ENCODE measurements around the gene GNAS-AS1. TPM values are rescaled to one million over a fixed set of nuclear protein-coding genes. Genes with fewer than 3 reads are reported as not detected.

GNAS-AS1 gene
- total and polyA plus RNA-seq, 2 of the 8 experiments (the other 6 are each of a cell fraction or from before 2014, with no cell fraction given): 4.7 to 13.7 TPM

DNA sequence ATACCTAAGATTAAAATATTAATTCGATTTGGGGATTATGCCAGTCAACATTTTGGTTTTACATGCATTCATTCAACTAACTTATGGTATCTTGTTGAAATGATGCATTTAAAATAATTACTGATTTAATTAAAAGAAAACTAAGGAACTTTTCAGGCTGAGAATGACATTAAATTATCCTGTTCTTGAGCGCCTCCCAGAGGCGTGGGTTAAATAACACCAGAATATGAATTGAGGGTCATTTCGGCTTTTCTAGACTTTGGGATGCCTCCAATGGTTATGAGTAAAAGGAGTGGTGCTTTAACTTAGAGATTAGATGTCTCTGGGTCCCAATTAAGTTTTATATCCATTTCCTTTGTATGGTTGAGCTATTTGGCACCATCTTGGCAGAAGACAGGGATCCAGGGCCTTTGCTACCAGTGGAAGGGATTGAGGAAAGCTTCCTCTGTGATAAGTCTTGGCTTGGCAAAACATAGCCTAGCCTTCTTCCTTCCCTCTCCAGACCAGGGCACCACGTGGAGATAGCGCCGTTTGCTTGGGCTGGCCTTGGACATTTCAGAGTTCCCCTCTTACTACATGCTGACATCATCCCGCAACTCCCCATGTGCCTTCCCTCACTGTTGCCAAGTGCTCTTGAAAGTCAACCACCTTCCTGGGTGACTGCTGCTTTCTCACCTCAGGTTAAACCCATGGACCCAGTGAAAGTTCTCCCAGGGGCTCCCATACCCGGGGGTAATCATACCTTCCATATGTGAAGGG, 30.5 kb upstream of the GNAS-AS1 start (continued):
- TF ChIP-seq, protein P1, sequence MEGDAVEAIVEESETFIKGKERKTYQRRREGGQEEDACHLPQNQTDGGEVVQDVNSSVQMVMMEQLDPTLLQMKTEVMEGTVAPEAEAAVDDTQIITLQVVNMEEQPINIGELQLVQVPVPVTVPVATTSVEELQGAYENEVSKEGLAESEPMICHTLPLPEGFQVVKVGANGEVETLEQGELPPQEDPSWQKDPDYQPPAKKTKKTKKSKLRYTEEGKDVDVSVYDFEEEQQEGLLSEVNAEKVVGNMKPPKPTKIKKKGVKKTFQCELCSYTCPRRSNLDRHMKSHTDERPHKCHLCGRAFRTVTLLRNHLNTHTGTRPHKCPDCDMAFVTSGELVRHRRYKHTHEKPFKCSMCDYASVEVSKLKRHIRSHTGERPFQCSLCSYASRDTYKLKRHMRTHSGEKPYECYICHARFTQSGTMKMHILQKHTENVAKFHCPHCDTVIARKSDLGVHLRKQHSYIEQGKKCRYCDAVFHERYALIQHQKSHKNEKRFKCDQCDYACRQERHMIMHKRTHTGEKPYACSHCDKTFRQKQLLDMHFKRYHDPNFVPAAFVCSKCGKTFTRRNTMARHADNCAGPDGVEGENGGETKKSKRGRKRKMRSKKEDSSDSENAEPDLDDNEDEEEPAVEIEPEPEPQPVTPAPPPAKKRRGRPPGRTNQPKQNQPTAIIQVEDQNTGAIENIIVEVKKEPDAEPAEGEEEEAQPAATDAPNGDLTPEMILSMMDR (IDR thresholded peaks at IDR 0.05; ENCODE audit: control extremely low read depth in 1 of 3, insufficient read depth in 1 of 3, low read depth in 1 of 3, low read length in 3 of 3): peak in 2 of 3 experiments; percentile 30 to 36; a peak in 2 of 4 replicates
- TF ChIP-seq BACH1 (IDR thresholded peaks at IDR 0.05; ENCODE audit: low read length) (peak; percentile 22; the same call in 1 of the 2 replicates), HDAC6 (IDR thresholded peaks at IDR 0.05; ENCODE audit: low read depth, low read length) (no peak)
